CD4-positive, CD25-positive, alpha-beta regulatory T cell (primary cell): Measurements from ENCODE around the gene UCHL1. TPM values are rescaled to one million over a fixed set of nuclear protein-coding genes. Genes with fewer than 3 reads are reported as not detected.
"Not testable (repeated sequence)": the region's sequence is repeated elsewhere in the genome, so short reads cannot be mapped to it uniquely, and the experiment has no call there.

Source experiments
- ATAC-seq, 2 donors: fragments of 150-1000 bp; cut with Tn5 transposase; one replicate each; pipeline ENCODE4 v1.10.0; 2021; ENCODE audit warnings: low read depth in 2 of 2, moderate number of reproducible peaks in 2 of 2, moderate library complexity in 1 of 2
- DNase-seq, 3 donors: peaks; one replicate each; pipeline versions ENCODE4 v3.0.0 to v3.0.0-alpha.2; 2012 to 2022; ENCODE audit warnings: mixed read lengths in 1 of 3
- H3K27ac ChIP-seq: one replicate; pipeline ENCODE4 v1.7.0; 2013; ENCODE audit warnings: mild to moderate bottlenecking, low read length; ENCODE audit not compliant: insufficient read depth, poor library complexity, severe bottlenecking
- H3K27me3 ChIP-seq: one replicate; pipeline ENCODE4 v1.7.0; 2013; ENCODE audit warnings: low read length; ENCODE audit not compliant: control insufficient read depth, insufficient read depth
- H3K36me3 ChIP-seq: one replicate; pipeline ENCODE4 v1.7.0; 2013; ENCODE audit warnings: mild to moderate bottlenecking, low read length, moderate library complexity; ENCODE audit not compliant: control insufficient read depth, insufficient read depth
- H3K4me1 ChIP-seq: 2 replicates; pipeline ENCODE4 v1.7.0; 2013; ENCODE audit warnings: mild to moderate bottlenecking, low read length; ENCODE audit not compliant: insufficient read depth, control insufficient read depth, poor library complexity, severe bottlenecking
- H3K4me3 ChIP-seq: one replicate; pipeline ENCODE4 v1.7.0; 2013; ENCODE audit warnings: low read depth, mild to moderate bottlenecking, low read length, moderate library complexity
- H3K9me3 ChIP-seq, 2 experiments: 1 replicate in 1 of 2; 2 replicates in 1 of 2; pipeline ENCODE4 v1.7.0; 2013; ENCODE audit warnings: low read length in 2 of 2, mild to moderate bottlenecking in 1 of 2, moderate library complexity in 1 of 2; ENCODE audit not compliant: control insufficient read depth in 2 of 2
- H3K27ac Mint-ChIP-seq, 3 donors: one replicate each; pipeline ENCODE4 v1.8.0; 2020 to 2022; ENCODE audit warnings: mild to moderate bottlenecking in 3 of 3, mixed read lengths in 3 of 3, moderate library complexity in 2 of 3
- H3K27me3 Mint-ChIP-seq: one replicate; pipeline ENCODE4 v1.8.0; 2022; ENCODE audit warnings: mild to moderate bottlenecking, mixed read lengths
- H3K36me3 Mint-ChIP-seq: one replicate; pipeline ENCODE4 v1.8.0; 2020; ENCODE audit warnings: mixed read lengths
- H3K4me1 Mint-ChIP-seq, 4 donors: one replicate each; pipeline ENCODE4 v1.8.0; 2020 to 2022; ENCODE audit warnings: mixed read lengths in 4 of 4, mild to moderate bottlenecking in 1 of 4
- H3K4me3 Mint-ChIP-seq, 4 donors: one replicate each; pipeline ENCODE4 v1.8.0; 2020 to 2022; ENCODE audit warnings: mild to moderate bottlenecking in 4 of 4, mixed read lengths in 4 of 4, moderate library complexity in 3 of 4
- H3K9me3 Mint-ChIP-seq, 7 donors: one replicate each; pipeline ENCODE4 v1.8.0; 2020 to 2022; ENCODE audit warnings: mixed read lengths in 7 of 7, mild to moderate bottlenecking in 3 of 7, moderate library complexity in 2 of 7
- polyA plus RNA-seq, 4 donors: library from polyadenylated mRNA; unstranded; fragments of 300-500 nt; fragmentation: Illumina TruSeq; gene quantifications; one replicate each; pipeline ENCODE4 v1.2.3, GENCODE V29; 2021
- total RNA-seq: library from RNA; stranded (reverse); gene quantifications from one replicate; pipeline ENCODE4 v1.2.3, GENCODE V29; 2022

UCHL1 gene
- total and polyA plus RNA-seq, 5 donors from 2014 or later, result not detected

- H3K9me3 Mint-ChIP-seq, result peaks cover 0 to 6% (median 0%) of the 10 kb centered on the region in 7 donors
- ATAC-seq, result no peak
These were observed 5.5 kb downstream of the UCHL1 start for GRCh38 chr4:41262198-41262597.

GRCh38 chr4:41264212-41264611, 7.5 kb downstream of the UCHL1 start:
- Histone ChIP-seq H3K36me3 (no peaks in the 10 kb centered on the region), H3K9me3 (no peaks in the 10 kb centered on the region), H3K27ac (no peak overlapping the region), H3K4me3 (no peak overlapping the region), H3K27me3 (peaks cover 1% of the 10 kb centered on the region), H3K4me1 (no peaks in the 10 kb centered on the region)
- H3K27ac Mint-ChIP-seq, result no peak overlapping the region
- no peak for ATAC-seq
- DNase-seq, result no peak
- H3K9me3 Mint-ChIP-seq, result peaks cover 0 to 5% (median 0%) of the 10 kb centered on the region in 7 donors
- H3K36me3 Mint-ChIP-seq, result no peaks in the 10 kb centered on the region
- peaks cover 18% of the 10 kb centered on the region for H3K27me3 Mint-ChIP-seq
- H3K4me3 Mint-ChIP-seq, result no peak overlapping the region
- no peaks in the 10 kb centered on the region for H3K4me1 Mint-ChIP-seq

More at GRCh38 chr4:41262198-41262597, 5.5 kb downstream of the UCHL1 start:
- H3K36me3 Mint-ChIP-seq, result no peaks in the 10 kb centered on the region
- Histone ChIP-seq H3K9me3 (no peaks in the 10 kb centered on the region), H3K27me3 (peaks cover 16% of the 10 kb centered on the region), H3K4me3 (no peak overlapping the region), H3K36me3 (no peaks in the 10 kb centered on the region), H3K27ac (no peak overlapping the region), H3K4me1 (no peaks in the 10 kb centered on the region)
- no peak for DNase-seq
- H3K27ac Mint-ChIP-seq, result no peak overlapping the region
- H3K4me3 Mint-ChIP-seq, result no peak overlapping the region
- H3K27me3 Mint-ChIP-seq, result peaks cover 27% of the 10 kb centered on the region
- H3K4me1 Mint-ChIP-seq, result peaks cover 0 to 7% (median 4%) of the 10 kb centered on the region in 4 donors

GRCh38 chr4:41267997-41268396, 11.3 kb downstream of the UCHL1 start:
- H3K4me3 Mint-ChIP-seq, result no peak overlapping the region
- Histone ChIP-seq H3K27me3 (no peaks in the 10 kb centered on the region), H3K9me3 (no peaks in the 10 kb centered on the region), H3K4me1 (no peaks in the 10 kb centered on the region), H3K27ac (no peak overlapping the region), H3K36me3 (no peaks in the 10 kb centered on the region), H3K4me3 (no peak overlapping the region)
- no peak overlapping the region for H3K27ac Mint-ChIP-seq
- H3K9me3 Mint-ChIP-seq, result peaks cover 0 to 4% (median 0%) of the 10 kb centered on the region in 7 donors
- no peaks in the 10 kb centered on the region for H3K4me1 Mint-ChIP-seq
- peaks cover 8% of the 10 kb centered on the region for H3K27me3 Mint-ChIP-seq
- ATAC-seq (no peak), DNase-seq (no peak)
- no peaks in the 10 kb centered on the region for H3K36me3 Mint-ChIP-seq

- no peak for DNase-seq
- H3K4me1 Mint-ChIP-seq, result no peaks in the 10 kb centered on the region
- Histone ChIP-seq H3K27ac (no peak overlapping the region), H3K9me3 (no peaks in the 10 kb centered on the region), H3K36me3 (no peaks in the 10 kb centered on the region), H3K4me1 (no peaks in the 10 kb centered on the region), H3K27me3 (no peaks in the 10 kb centered on the region), H3K4me3 (no peak overlapping the region)
- H3K4me3 Mint-ChIP-seq, result no peak overlapping the region
- peaks cover 0 to 9% (median 0%) of the 10 kb centered on the region in 7 donors for H3K9me3 Mint-ChIP-seq
- ATAC-seq, result no peak
- peaks cover 5% of the 10 kb centered on the region for H3K27me3 Mint-ChIP-seq
- no peak overlapping the region for H3K27ac Mint-ChIP-seq
- H3K36me3 Mint-ChIP-seq, result no peaks in the 10 kb centered on the region
These were observed 12.2 kb downstream of the UCHL1 start for GRCh38 chr4:41268721-41269517.

- Mint-ChIP-seq H3K27ac (no peak overlapping the region), H3K36me3 (no peaks in the 10 kb centered on the region), H3K9me3 (peaks cover 0 to 9% (median 0%) of the 10 kb centered on the region in 7 donors), H3K4me1 (no peaks in the 10 kb centered on the region), H3K27me3 (peaks cover 5% of the 10 kb centered on the region), H3K4me3 (no peak overlapping the region)
- no peaks in the 10 kb centered on the region for H3K4me1 ChIP-seq
- no peaks in the 10 kb centered on the region for H3K36me3 ChIP-seq
- no peak overlapping the region for H3K27ac ChIP-seq
- no peaks in the 10 kb centered on the region for H3K9me3 ChIP-seq
- no peak overlapping the region for H3K4me3 ChIP-seq
- DNase-seq (no peak), ATAC-seq (no peak)
- no peaks in the 10 kb centered on the region for H3K27me3 ChIP-seq
These were observed 13.0 kb downstream of the UCHL1 start for GRCh38 chr4:41269682-41270081.

GRCh38 chr4:41275931-41276330, 19.2 kb downstream of the UCHL1 start:
- H3K27ac Mint-ChIP-seq, H3K4me1 Mint-ChIP-seq, H3K36me3 Mint-ChIP-seq, H3K4me3 Mint-ChIP-seq, H3K36me3 ChIP-seq, H3K9me3 Mint-ChIP-seq, DNase-seq, H3K27me3 Mint-ChIP-seq, H3K9me3 ChIP-seq, H3K27me3 ChIP-seq, H3K4me1 ChIP-seq, ATAC-seq, H3K4me3 ChIP-seq, H3K27ac ChIP-seq: not testable (repeated sequence)

- no peak overlapping the region for H3K4me3 Mint-ChIP-seq
- Histone ChIP-seq H3K4me1 (no peaks in the 10 kb centered on the region), H3K27ac (no peak overlapping the region), H3K36me3 (no peaks in the 10 kb centered on the region), H3K4me3 (no peak overlapping the region), H3K9me3 (no peaks in the 10 kb centered on the region), H3K27me3 (no peaks in the 10 kb centered on the region)
- no peaks in the 10 kb centered on the region for H3K4me1 Mint-ChIP-seq
- no peaks in the 10 kb centered on the region for H3K27me3 Mint-ChIP-seq
- no peak for ATAC-seq
- H3K27ac Mint-ChIP-seq, result no peak overlapping the region
- H3K9me3 Mint-ChIP-seq, result peaks cover 0 to 2% (median 0%) of the 10 kb centered on the region in 7 donors
- H3K36me3 Mint-ChIP-seq, result no peaks in the 10 kb centered on the region
- DNase-seq, result no peak
These were observed 23.3 kb downstream of the UCHL1 start for GRCh38 chr4:41280010-41280409.

GRCh38 chr4:41281038-41281634, 24.4 kb downstream of the UCHL1 start:
- no peaks in the 10 kb centered on the region for H3K4me1 Mint-ChIP-seq
- no peak overlapping the region for H3K27ac Mint-ChIP-seq
- H3K27me3 ChIP-seq, result no peaks in the 10 kb centered on the region
- no peak overlapping the region for H3K27ac ChIP-seq
- H3K4me3 ChIP-seq, result no peak overlapping the region
- DNase-seq, result peak in 2 of 3 donors; percentile 42 to 63
- H3K4me1 ChIP-seq, result no peaks in the 10 kb centered on the region
- H3K9me3 Mint-ChIP-seq, result peaks cover 0 to 2% (median 0%) of the 10 kb centered on the region in 7 donors
- no peak overlapping the region for H3K4me3 Mint-ChIP-seq
- no peaks in the 10 kb centered on the region for H3K27me3 Mint-ChIP-seq
- H3K9me3 ChIP-seq, result no peaks in the 10 kb centered on the region
- H3K36me3 ChIP-seq, result no peaks in the 10 kb centered on the region
- H3K36me3 Mint-ChIP-seq, result no peaks in the 10 kb centered on the region
- ATAC-seq, result peak; percentile 74 to 77
